SK-N-SH treated with all-trans-retinoic acid at 6 μM for 48 hours (cell line): ENCODE results near the gene ZNF692.

Source experiments
- ATAC-seq: fragments of 200-7000 bp; cut with Tn5 transposase; 3 replicates; pipeline ENCODE4 v1.9.1; 2020; ENCODE audit warnings: mild to moderate bottlenecking, moderate library complexity
- ARNTL ChIP-seq: fragments of 450-650 bp; formaldehyde crosslinking; IDR thresholded peaks from 2 replicates; pipeline ENCODE4 v1.5.0; 2020; ENCODE audit warnings: low read depth, mild to moderate bottlenecking, moderate library complexity, borderline replicate concordance
- BACH2 ChIP-seq: fragments of 250-450 bp; sonication (Bioruptor Pico); IDR thresholded peaks from 2 replicates; pipeline ENCODE4 v1.9.0; 2021; ENCODE audit warnings: mild to moderate bottlenecking, borderline replicate concordance
- ESRRG ChIP-seq: fragments of 250-450 bp; sonication (Bioruptor Pico); IDR thresholded peaks from 2 replicates; pipeline ENCODE4 v1.6.1; 2021; ENCODE audit warnings: mild to moderate bottlenecking
- GLIS3 ChIP-seq: fragments of 250-450 bp; sonication (Bioruptor Pico); IDR thresholded peaks from 2 replicates; pipeline ENCODE4 v1.5.0; 2020; ENCODE audit warnings: mild to moderate bottlenecking, moderate library complexity
- ISL1 ChIP-seq: fragments of 250-450 bp; sonication (Bioruptor Pico); IDR thresholded peaks from 2 replicates; pipeline ENCODE4 v2.1.2; 2022; ENCODE audit warnings: mild to moderate bottlenecking, moderate library complexity
- OSR1 ChIP-seq: fragments of 250-450 bp; sonication (Bioruptor Pico); IDR thresholded peaks from 2 replicates; pipeline ENCODE4 v1.8.0; 2022; ENCODE audit warnings: moderate library complexity, mild to moderate bottlenecking, inconsistent platforms
- PPARA ChIP-seq: fragments of 250-450 bp; sonication (Bioruptor Pico); IDR thresholded peaks from 2 replicates; pipeline ENCODE4 v1.5.0; 2020; ENCODE audit warnings: mild to moderate bottlenecking, borderline replicate concordance
- RARB ChIP-seq: fragments of 250-450 bp; sonication (Bioruptor Pico); IDR thresholded peaks from 2 replicates; pipeline ENCODE4 v1.8.0; 2021; ENCODE audit warnings: mild to moderate bottlenecking, moderate library complexity
- SNAI2 ChIP-seq: fragments of 250-450 bp; sonication (Bioruptor Pico); IDR thresholded peaks from 2 replicates; pipeline ENCODE4 v1.5.0; 2020; ENCODE audit warnings: mild to moderate bottlenecking, moderate library complexity
- TCF4 ChIP-seq: fragments of 250-450 bp; sonication (Bioruptor Pico); IDR thresholded peaks from 2 replicates; pipeline ENCODE4 v1.8.0; 2021; ENCODE audit warnings: mild to moderate bottlenecking, moderate library complexity, borderline replicate concordance
- TOX ChIP-seq: fragments of 250-450 bp; sonication (Bioruptor Pico); IDR thresholded peaks from 2 replicates; pipeline ENCODE4 v1.8.0; 2021; ENCODE audit warnings: mild to moderate bottlenecking, moderate library complexity, borderline replicate concordance
- ZFP3 ChIP-seq: fragments of 250-450 bp; sonication (Bioruptor Pico); IDR thresholded peaks from 2 replicates; pipeline ENCODE4 v1.5.0; 2020; ENCODE audit warnings: mild to moderate bottlenecking, moderate library complexity
- ZFP30 ChIP-seq: fragments of 450-650 bp; formaldehyde crosslinking; IDR thresholded peaks from 2 replicates; pipeline ENCODE4 v1.5.0; 2022; ENCODE audit warnings: mild to moderate bottlenecking, moderate library complexity
- ZNF565 ChIP-seq: fragments of 450-650 bp; formaldehyde crosslinking; conservative IDR thresholded peaks from 2 replicates; pipeline ENCODE4 v1.5.0; 2020; ENCODE audit warnings: low read depth, mild to moderate bottlenecking, moderate library complexity
- ZNF8 ChIP-seq: fragments of 450-650 bp; formaldehyde crosslinking; IDR thresholded peaks from 2 replicates; pipeline ENCODE4 v1.5.0; 2020; ENCODE audit warnings: mild to moderate bottlenecking, moderate library complexity
- TF ChIP-seq, protein P1 (sequence below): fragments of 250-450 bp; sonication (Bioruptor Pico); IDR thresholded peaks from 2 replicates; pipeline ENCODE4 v1.8.0; 2021; ENCODE audit warnings: low read depth, mild to moderate bottlenecking, moderate library complexity, borderline replicate concordance
- TF ChIP-seq, protein P2 (sequence below): fragments of 250-450 bp; sonication (Bioruptor Pico); IDR thresholded peaks from 2 replicates; pipeline ENCODE4 v1.5.1; 2021; ENCODE audit warnings: mild to moderate bottlenecking, moderate library complexity
- TF ChIP-seq, protein P3 (sequence below): fragments of 250-450 bp; sonication (Bioruptor Pico); IDR thresholded peaks from 2 replicates; pipeline ENCODE4 v1.8.0; 2020; ENCODE audit warnings: mild to moderate bottlenecking, moderate library complexity, borderline replicate concordance
- TF ChIP-seq, protein P4 (sequence below): fragments of 250-450 bp; sonication (Bioruptor Pico); IDR thresholded peaks from 2 replicates; pipeline ENCODE4 v1.5.1; 2020; ENCODE audit warnings: low read depth, mild to moderate bottlenecking, moderate library complexity
- TF ChIP-seq, protein P5 (sequence below): fragments of 250-450 bp; sonication (Bioruptor Pico); IDR thresholded peaks from 2 replicates; pipeline ENCODE4 v1.5.0; 2020; ENCODE audit warnings: mild to moderate bottlenecking, moderate library complexity

ZNF692 gene

DNA sequence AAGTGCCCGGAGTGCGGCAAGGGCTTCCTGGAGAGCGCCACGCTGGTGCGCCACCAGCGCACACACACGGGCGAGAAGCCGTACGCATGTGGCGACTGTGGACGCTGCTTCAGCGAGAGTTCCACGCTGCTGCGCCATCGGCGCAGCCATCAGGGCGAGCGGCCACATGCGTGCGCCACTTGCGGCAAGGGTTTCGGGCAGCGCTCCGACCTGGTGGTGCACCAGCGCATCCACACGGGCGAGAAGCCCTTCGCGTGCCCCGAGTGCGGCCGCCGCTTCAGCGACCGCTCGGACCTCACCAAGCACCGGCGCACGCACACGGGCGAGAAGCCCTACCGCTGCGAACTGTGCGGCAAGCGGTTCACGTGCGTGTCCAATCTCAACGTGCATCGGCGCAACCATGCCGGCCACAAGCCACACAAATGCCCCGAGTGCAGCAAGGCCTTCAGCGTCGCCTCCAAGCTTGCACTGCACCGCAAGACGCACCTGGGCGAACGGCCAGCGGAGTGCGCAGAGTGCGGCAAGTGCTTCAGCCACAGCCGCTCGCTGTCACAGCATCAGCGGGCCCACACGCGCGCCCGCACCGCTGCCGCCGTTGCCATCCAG, 10.8 kb downstream of the ZNF692 start:
- no peak for ATAC-seq
- TF ChIP-seq ZFP30 (CRISPR knock-in tag) = no peak
- no peak for TF ChIP-seq GLIS3 (CRISPR knock-in tag)
- TF ChIP-seq, protein P1, sequence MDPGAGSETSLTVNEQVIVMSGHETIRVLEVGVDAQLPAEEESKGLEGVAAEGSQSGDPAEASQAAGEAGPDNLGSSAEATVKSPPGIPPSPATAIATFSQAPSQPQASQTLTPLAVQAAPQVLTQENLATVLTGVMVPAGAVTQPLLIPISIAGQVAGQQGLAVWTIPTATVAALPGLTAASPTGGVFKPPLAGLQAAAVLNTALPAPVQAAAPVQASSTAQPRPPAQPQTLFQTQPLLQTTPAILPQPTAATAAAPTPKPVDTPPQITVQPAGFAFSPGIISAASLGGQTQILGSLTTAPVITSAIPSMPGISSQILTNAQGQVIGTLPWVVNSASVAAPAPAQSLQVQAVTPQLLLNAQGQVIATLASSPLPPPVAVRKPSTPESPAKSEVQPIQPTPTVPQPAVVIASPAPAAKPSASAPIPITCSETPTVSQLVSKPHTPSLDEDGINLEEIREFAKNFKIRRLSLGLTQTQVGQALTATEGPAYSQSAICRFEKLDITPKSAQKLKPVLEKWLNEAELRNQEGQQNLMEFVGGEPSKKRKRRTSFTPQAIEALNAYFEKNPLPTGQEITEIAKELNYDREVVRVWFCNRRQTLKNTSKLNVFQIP (CRISPR knock-in tag) = no peak
- no peak for TF ChIP-seq SNAI2 (CRISPR knock-in tag)
- TF ChIP-seq ZNF565 (CRISPR knock-in tag) = no peak
- no peak for TF ChIP-seq ESRRG
- TF ChIP-seq RARB (CRISPR knock-in tag) = no peak
- TF ChIP-seq, protein P2, sequence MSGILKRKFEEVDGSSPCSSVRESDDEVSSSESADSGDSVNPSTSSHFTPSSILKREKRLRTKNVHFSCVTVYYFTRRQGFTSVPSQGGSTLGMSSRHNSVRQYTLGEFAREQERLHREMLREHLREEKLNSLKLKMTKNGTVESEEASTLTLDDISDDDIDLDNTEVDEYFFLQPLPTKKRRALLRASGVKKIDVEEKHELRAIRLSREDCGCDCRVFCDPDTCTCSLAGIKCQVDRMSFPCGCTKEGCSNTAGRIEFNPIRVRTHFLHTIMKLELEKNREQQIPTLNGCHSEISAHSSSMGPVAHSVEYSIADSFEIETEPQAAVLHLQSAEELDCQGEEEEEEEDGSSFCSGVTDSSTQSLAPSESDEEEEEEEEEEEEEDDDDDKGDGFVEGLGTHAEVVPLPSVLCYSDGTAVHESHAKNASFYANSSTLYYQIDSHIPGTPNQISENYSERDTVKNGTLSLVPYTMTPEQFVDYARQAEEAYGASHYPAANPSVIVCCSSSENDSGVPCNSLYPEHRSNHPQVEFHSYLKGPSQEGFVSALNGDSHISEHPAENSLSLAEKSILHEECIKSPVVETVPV (CRISPR knock-in tag) = no peak
- no peak for TF ChIP-seq ZNF8 (CRISPR knock-in tag)
- no peak for TF ChIP-seq ISL1
- TF ChIP-seq, protein P3, sequence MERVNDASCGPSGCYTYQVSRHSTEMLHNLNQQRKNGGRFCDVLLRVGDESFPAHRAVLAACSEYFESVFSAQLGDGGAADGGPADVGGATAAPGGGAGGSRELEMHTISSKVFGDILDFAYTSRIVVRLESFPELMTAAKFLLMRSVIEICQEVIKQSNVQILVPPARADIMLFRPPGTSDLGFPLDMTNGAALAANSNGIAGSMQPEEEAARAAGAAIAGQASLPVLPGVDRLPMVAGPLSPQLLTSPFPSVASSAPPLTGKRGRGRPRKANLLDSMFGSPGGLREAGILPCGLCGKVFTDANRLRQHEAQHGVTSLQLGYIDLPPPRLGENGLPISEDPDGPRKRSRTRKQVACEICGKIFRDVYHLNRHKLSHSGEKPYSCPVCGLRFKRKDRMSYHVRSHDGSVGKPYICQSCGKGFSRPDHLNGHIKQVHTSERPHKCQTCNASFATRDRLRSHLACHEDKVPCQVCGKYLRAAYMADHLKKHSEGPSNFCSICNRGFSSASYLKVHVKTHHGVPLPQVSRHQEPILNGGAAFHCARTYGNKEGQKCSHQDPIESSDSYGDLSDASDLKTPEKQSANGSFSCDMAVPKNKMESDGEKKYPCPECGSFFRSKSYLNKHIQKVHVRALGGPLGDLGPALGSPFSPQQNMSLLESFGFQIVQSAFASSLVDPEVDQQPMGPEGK (CRISPR knock-in tag) = no peak
- TF ChIP-seq, protein P4, sequence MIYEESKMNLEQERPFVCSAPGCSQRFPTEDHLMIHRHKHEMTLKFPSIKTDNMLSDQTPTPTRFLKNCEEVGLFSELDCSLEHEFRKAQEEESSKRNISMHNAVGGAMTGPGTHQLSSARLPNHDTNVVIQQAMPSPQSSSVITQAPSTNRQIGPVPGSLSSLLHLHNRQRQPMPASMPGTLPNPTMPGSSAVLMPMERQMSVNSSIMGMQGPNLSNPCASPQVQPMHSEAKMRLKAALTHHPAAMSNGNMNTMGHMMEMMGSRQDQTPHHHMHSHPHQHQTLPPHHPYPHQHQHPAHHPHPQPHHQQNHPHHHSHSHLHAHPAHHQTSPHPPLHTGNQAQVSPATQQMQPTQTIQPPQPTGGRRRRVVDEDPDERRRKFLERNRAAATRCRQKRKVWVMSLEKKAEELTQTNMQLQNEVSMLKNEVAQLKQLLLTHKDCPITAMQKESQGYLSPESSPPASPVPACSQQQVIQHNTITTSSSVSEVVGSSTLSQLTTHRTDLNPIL (CRISPR knock-in tag) = no peak
- no peak for TF ChIP-seq PPARA (CRISPR knock-in tag)
- TF ChIP-seq OSR1 = no peak
- TF ChIP-seq TCF4 (CRISPR knock-in tag) = no peak
- TF ChIP-seq, protein P5, sequence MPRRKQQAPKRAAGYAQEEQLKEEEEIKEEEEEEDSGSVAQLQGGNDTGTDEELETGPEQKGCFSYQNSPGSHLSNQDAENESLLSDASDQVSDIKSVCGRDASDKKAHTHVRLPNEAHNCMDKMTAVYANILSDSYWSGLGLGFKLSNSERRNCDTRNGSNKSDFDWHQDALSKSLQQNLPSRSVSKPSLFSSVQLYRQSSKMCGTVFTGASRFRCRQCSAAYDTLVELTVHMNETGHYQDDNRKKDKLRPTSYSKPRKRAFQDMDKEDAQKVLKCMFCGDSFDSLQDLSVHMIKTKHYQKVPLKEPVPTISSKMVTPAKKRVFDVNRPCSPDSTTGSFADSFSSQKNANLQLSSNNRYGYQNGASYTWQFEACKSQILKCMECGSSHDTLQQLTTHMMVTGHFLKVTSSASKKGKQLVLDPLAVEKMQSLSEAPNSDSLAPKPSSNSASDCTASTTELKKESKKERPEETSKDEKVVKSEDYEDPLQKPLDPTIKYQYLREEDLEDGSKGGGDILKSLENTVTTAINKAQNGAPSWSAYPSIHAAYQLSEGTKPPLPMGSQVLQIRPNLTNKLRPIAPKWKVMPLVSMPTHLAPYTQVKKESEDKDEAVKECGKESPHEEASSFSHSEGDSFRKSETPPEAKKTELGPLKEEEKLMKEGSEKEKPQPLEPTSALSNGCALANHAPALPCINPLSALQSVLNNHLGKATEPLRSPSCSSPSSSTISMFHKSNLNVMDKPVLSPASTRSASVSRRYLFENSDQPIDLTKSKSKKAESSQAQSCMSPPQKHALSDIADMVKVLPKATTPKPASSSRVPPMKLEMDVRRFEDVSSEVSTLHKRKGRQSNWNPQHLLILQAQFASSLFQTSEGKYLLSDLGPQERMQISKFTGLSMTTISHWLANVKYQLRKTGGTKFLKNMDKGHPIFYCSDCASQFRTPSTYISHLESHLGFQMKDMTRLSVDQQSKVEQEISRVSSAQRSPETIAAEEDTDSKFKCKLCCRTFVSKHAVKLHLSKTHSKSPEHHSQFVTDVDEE (CRISPR knock-in tag) = no peak
- TF ChIP-seq ARNTL (CRISPR knock-in tag) = no peak
- no peak for TF ChIP-seq BACH2
- no peak for TF ChIP-seq ZFP3 (CRISPR knock-in tag)

DNA sequence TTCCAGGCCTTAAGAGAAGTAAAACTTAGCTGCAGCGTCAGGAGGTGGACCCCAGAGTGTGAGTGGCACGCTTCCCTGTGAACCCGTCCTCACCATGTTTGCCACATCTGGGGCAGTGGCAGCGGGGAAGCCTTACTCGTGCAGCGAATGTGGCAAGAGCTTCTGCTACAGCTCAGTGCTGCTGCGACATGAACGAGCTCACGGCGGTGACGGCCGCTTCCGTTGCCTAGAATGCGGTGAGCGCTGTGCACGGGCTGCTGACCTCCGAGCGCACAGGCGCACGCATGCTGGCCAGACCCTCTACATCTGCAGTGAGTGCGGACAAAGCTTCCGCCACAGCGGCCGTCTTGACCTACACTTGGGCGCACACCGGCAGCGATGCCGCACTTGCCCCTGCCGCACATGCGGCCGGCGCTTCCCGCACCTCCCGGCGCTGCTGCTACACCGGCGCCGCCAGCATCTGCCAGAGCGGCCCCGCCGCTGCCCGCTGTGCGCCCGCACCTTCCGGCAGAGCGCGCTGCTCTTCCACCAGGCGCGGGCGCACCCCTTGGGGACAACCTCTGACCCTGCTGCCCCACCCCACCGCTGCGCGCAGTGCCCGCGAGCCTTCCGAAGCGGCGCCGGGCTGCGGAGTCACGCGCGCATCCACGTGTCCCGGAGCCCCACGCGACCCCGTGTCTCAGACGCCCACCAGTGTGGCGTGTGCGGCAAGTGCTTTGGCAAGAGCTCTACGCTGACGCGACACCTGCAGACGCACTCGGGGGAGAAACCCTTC, 11.5 kb downstream of the ZNF692 start:
- TF ChIP-seq ARNTL (CRISPR knock-in tag) (no peak), ZFP30 (CRISPR knock-in tag) (no peak), GLIS3 (CRISPR knock-in tag) (no peak), ISL1 (no peak), OSR1 (no peak), ZNF565 (CRISPR knock-in tag) (no peak), ESRRG (no peak), TOX (CRISPR knock-in tag) (no peak), RARB (CRISPR knock-in tag) (no peak)
- TF ChIP-seq, protein P2 (CRISPR knock-in tag) = no peak
- ATAC-seq = no peak
